H1 (cell line): ENCODE measurements around the gene PLB1. TPM values are rescaled to one million over a fixed set of nuclear protein-coding genes. Genes with fewer than 3 reads are reported as not detected.

ENCODE experiments used
- CTCF ChIA-PET: fragments of 300-600 bp; sonication (Branson Sonifier 250); formaldehyde crosslinking; loops from one replicate; lab custom pipeline; 2021; ENCODE audit not compliant: partially characterized antibody; lab: Charles Lee
- POLR2A ChIA-PET: fragments of 300-600 bp; sonication (Branson Sonifier 250); formaldehyde crosslinking; loops from one replicate; lab custom pipeline; 2021; ENCODE audit warnings: inconsistent platforms; ENCODE audit not compliant: partially characterized antibody; lab: Charles Lee
- DNase-seq, 2 experiments: peaks; one replicate each; pipeline versions ENCODE4 v3.0.0 to v3.0.0-alpha.2; 2010 to 2022; ENCODE audit warnings: low spot score in 2 of 2, low read depth in 1 of 2, mixed read lengths in 1 of 2
- FAIRE-seq: peaks from 2 replicates; lab custom pipeline; 2011; peaks lifted over from hg19 to GRCh38; lab: Jason Lieb, UNC
- H2AFZ ChIP-seq: 2 replicates; pipeline ENCODE4 v1.8.1; 2012; ENCODE audit warnings: low read length, inconsistent platforms
- H2AK5ac ChIP-seq: 2 replicates; pipeline ENCODE4 v1.6.1; 2013; ENCODE audit warnings: low read depth, low read length
- H2BK120ac ChIP-seq: replicated peaks from 2 replicates; pipeline ENCODE3; 2013; ENCODE audit warnings: low read depth, low read length, inconsistent platforms
- H2BK12ac ChIP-seq: 2 replicates; pipeline ENCODE4 v1.6.1; 2013; ENCODE audit warnings: low read depth, low read length
- H2BK15ac ChIP-seq: 2 replicates; pipeline ENCODE4 v1.6.1; 2013; ENCODE audit warnings: low read length
- H2BK20ac ChIP-seq: 2 replicates; pipeline ENCODE4 v1.6.1; 2013; ENCODE audit warnings: low read length
- H2BK5ac ChIP-seq: 2 replicates; pipeline ENCODE4 v1.6.1; 2013; ENCODE audit warnings: low read depth, low read length
- H3K14ac ChIP-seq: 2 replicates; pipeline ENCODE4 v1.6.1; 2013; ENCODE audit warnings: inconsistent platforms; ENCODE audit not compliant: insufficient read length
- H3K18ac ChIP-seq: 2 replicates; pipeline ENCODE4 v1.6.1; 2013; ENCODE audit warnings: low read length; ENCODE audit errors: extremely low read depth
- H3K23ac ChIP-seq: 2 replicates; pipeline ENCODE4 v1.6.1; 2013; ENCODE audit warnings: inconsistent platforms; ENCODE audit not compliant: insufficient read length
- H3K23me2 ChIP-seq: 2 replicates; pipeline ENCODE4 v1.6.1; 2013; ENCODE audit warnings: low read depth, low read length
- H3K27ac ChIP-seq: 2 replicates; pipeline ENCODE4 v1.6.1; 2011; ENCODE audit warnings: low read depth, low read length, inconsistent platforms
- H3K27me3 ChIP-seq, 4 experiments: replicated peaks in 1 of 4; 1 replicate in 1 of 4; 2 replicates in 3 of 4; pipeline versions ENCODE4 v1.6.1 to v1.8.1; 2011 to 2013; ENCODE audit warnings: low read length in 3 of 4, mild to moderate bottlenecking in 3 of 4, inconsistent platforms in 2 of 4, mixed read lengths in 2 of 4, moderate library complexity in 1 of 4; ENCODE audit not compliant: control insufficient read depth in 3 of 4, insufficient read depth in 3 of 4; ENCODE audit errors: extremely low read depth in 1 of 4
- H3K36me3 ChIP-seq, 4 experiments: 2 replicates each; pipeline versions ENCODE4 v1.6.1 to v1.8.1; 2011 to 2013; ENCODE audit warnings: mild to moderate bottlenecking in 4 of 4, low read length in 3 of 4, moderate library complexity in 2 of 4, control low read depth in 1 of 4, inconsistent platforms in 1 of 4; ENCODE audit not compliant: insufficient read depth in 4 of 4, control insufficient read depth in 2 of 4
- H3K4ac ChIP-seq: replicated peaks from 2 replicates; pipeline ENCODE3; 2013; ENCODE audit warnings: low read length, low read depth, mixed read lengths, inconsistent platforms; ENCODE audit not compliant: insufficient read length
- H3K4me1 ChIP-seq, 4 experiments: replicated peaks in 1 of 4; 1 replicate in 1 of 4; 2 replicates in 3 of 4; pipeline versions ENCODE4 v1.6.1 to v1.8.1; 2011 to 2013; ENCODE audit warnings: low read length in 3 of 4, inconsistent platforms in 2 of 4, mixed read lengths in 1 of 4; ENCODE audit not compliant: insufficient read depth in 4 of 4, control insufficient read depth in 3 of 4
- H3K4me2 ChIP-seq, 2 experiments: 2 replicates each; pipeline versions ENCODE4 v1.6.1 to v1.8.1; 2011 to 2013; ENCODE audit warnings: low read depth in 2 of 2, low read length in 2 of 2, control low read depth in 1 of 2, inconsistent platforms in 1 of 2, mild to moderate bottlenecking in 1 of 2; ENCODE audit not compliant: insufficient read depth in 1 of 2
- H3K4me3 ChIP-seq, 4 experiments: fragments of 200-600, 300-600 bp in 1 of 4; sonication (generic), shearing (Covaris generic), sonication (Bioruptor Twin) in 1 of 4; 2 replicates each; pipeline versions ENCODE4 v1.5.1 to v1.8.1; 2011 to 2016; ENCODE audit warnings: low read length in 4 of 4, low read depth in 3 of 4, control low read depth in 2 of 4, inconsistent platforms in 2 of 4, mild to moderate bottlenecking in 2 of 4, mixed read lengths in 1 of 4, moderate library complexity in 1 of 4; ENCODE audit not compliant: insufficient read depth in 2 of 4; ENCODE audit errors: extremely low read depth in 1 of 4
- H3K56ac ChIP-seq: replicated peaks from 2 replicates; pipeline ENCODE3; 2013; ENCODE audit warnings: low read depth, mild to moderate bottlenecking, mixed read lengths, low read length, inconsistent platforms; ENCODE audit not compliant: insufficient read length
- H3K79me1 ChIP-seq: 2 replicates; pipeline ENCODE4 v1.6.1; 2013; ENCODE audit warnings: low read depth, low read length, control low read depth
- H3K79me2 ChIP-seq, 2 experiments: 2 replicates each; pipeline versions ENCODE4 v1.6.1 to v1.8.1; 2012 to 2013; ENCODE audit warnings: low read length in 2 of 2, mild to moderate bottlenecking in 2 of 2, inconsistent platforms in 1 of 2; ENCODE audit not compliant: insufficient read depth in 2 of 2, control insufficient read depth in 1 of 2
- H3K9ac ChIP-seq, 4 experiments: replicated peaks in 1 of 4; 1 replicate in 1 of 4; 2 replicates in 3 of 4; pipeline versions ENCODE4 v1.6.1 to v1.8.1; 2011 to 2013; ENCODE audit warnings: low read depth in 3 of 4, low read length in 3 of 4, control low read depth in 2 of 4, mild to moderate bottlenecking in 2 of 4, moderate library complexity in 2 of 4, inconsistent platforms in 1 of 4; ENCODE audit errors: extremely low read depth in 1 of 4
- H3K9me3 ChIP-seq, 2 experiments: 2 replicates each; pipeline versions ENCODE4 v1.6.1 to v1.8.1; 2012 to 2013; ENCODE audit warnings: mild to moderate bottlenecking in 2 of 2, moderate library complexity in 2 of 2, control low read depth in 1 of 2, inconsistent platforms in 1 of 2, low read depth in 1 of 2, low read length in 1 of 2, mixed read lengths in 1 of 2; ENCODE audit not compliant: insufficient read depth in 2 of 2
- H4K20me1 ChIP-seq, 2 experiments: replicated peaks in 1 of 2; 2 replicates each; pipeline versions ENCODE3 to v1.8.1; 2011 to 2013; ENCODE audit warnings: inconsistent platforms in 2 of 2, low read length in 2 of 2, mild to moderate bottlenecking in 1 of 2; ENCODE audit not compliant: insufficient read depth in 2 of 2, control insufficient read depth in 1 of 2
- H4K5ac ChIP-seq: 2 replicates; pipeline ENCODE4 v1.6.1; 2013; ENCODE audit warnings: low read length, low read depth, mixed read lengths, inconsistent platforms; ENCODE audit not compliant: insufficient read length
- H4K8ac ChIP-seq: 2 replicates; pipeline ENCODE4 v1.8.0; 2013; ENCODE audit warnings: mild to moderate bottlenecking, moderate library complexity, low read length, inconsistent platforms; ENCODE audit not compliant: insufficient read depth; ENCODE audit errors: extremely low read depth
- H4K91ac ChIP-seq: replicated peaks from 2 replicates; pipeline ENCODE3; 2013; ENCODE audit warnings: low read length, mixed read lengths, inconsistent platforms; ENCODE audit not compliant: insufficient read length
- FOSL1 ChIP-seq: IDR thresholded peaks from 2 replicates; pipeline ENCODE4 v1.6.1; 2011; ENCODE audit warnings: mild to moderate bottlenecking, low read depth, low read length, moderate library complexity; ENCODE audit not compliant: insufficient read depth
- HDAC2 ChIP-seq, 2 experiments: fragments of 300-600 bp in 1 of 2; sonication (generic) in 1 of 2; IDR thresholded peaks; 2 replicates each; pipeline ENCODE4 v1.6.1; 2011 to 2012; ENCODE audit warnings: low read depth in 2 of 2, low read length in 2 of 2, mild to moderate bottlenecking in 2 of 2, moderate library complexity in 2 of 2, borderline replicate concordance in 1 of 2, inconsistent platforms in 1 of 2
- KDM4A ChIP-seq: IDR thresholded peaks from one replicate; pipeline ENCODE4 v1.7.1; 2012; ENCODE audit warnings: low read depth, mild to moderate bottlenecking, moderate library complexity, low read length, inconsistent platforms; ENCODE audit not compliant: severe bottlenecking
- SIN3A ChIP-seq, 2 experiments: IDR thresholded peaks in 1 of 2; conservative IDR thresholded peaks in 1 of 2; 2 replicates each; pipeline ENCODE4 v1.6.1; 2011 to 2012; ENCODE audit warnings: low read length in 2 of 2, improper control_type of control experiment in 1 of 2, low read depth in 1 of 2, mild to moderate bottlenecking in 1 of 2
- USF2 ChIP-seq: IDR thresholded peaks from 2 replicates; pipeline ENCODE4 v1.6.1; 2011; ENCODE audit warnings: low read length, improper control_type of control experiment
- WGBS, 2 experiments: shearing (Covaris generic) in 1 of 2; methylation state at CpG; one replicate each; pipeline versions ENCODE4 v1.1.6 to v1.1.7; 2013 to 2015; ENCODE audit warnings: low lambda C conversion rate in 2 of 2, mixed read lengths in 2 of 2, inconsistent platforms in 1 of 2, low coverage in 1 of 2, missing lambda C conversion rate in 1 of 2; ENCODE audit not compliant: insufficient replicate concordance in 2 of 2, insufficient coverage in 1 of 2, insufficient read length in 1 of 2; ENCODE audit errors: extremely low coverage in 1 of 2, missing lambda C conversion rate in 1 of 2; 5-methylcytosine and 5-hydroxymethylcytosine counted together
- polyA plus RNA-seq, 7 experiments: library from polyadenylated mRNA; depleted of rRNA in 3 of 7; stranded (reverse) in 5 of 7; unstranded in 2 of 7; fragments of >200 nt in 5 of 7; fragments of 200-250 nt in 2 of 7; gene quantifications; 1 replicate in 5 of 7; 2 replicates in 1 of 7; 4 replicates in 1 of 7; pipeline versions ENCODE4 v1.2.1 to v1.2.3, GENCODE V29; 2011 to 2013; ENCODE audit warnings: missing spikeins in 2 of 7, mixed read lengths in 2 of 7
- total RNA-seq: library from RNA; stranded (reverse); fragmentation: NEBNext Ultra II Directional; extraction: Animal tissue kit (Norgen Biotek cat#: 25700); gene quantifications from 2 replicates; pipeline ENCODE4 v1.2.1, GENCODE V29; 2021

Gene PLB1
- total and polyA plus RNA-seq, 2 of the 8 experiments (the other 6 are each of a cell fraction or from before 2014, with no cell fraction given), result 0.20 to 0.36 TPM

DNA sequence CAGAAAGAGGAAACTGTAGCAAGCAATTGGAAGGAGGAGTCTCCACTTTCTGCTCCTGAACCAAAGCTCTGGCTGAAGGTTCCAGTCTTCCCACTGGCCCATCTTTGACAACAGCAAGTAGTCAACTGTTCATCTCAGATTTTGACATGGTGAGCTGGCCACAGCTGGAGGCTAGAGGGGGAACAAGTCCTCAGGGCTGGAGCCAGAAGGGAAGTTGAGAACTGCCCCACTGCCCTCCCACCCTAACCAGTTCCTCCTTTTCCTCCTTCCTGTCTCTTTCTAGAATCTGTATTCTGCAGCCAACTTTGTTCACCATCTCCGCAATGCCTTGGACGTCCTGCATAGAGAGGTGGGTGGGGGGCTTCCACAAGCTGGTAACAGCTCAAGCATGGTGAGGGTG, 105.8 kb downstream of the PLB1 start:
- Histone ChIP-seq H2BK12ac (no peak overlapping the region), H2BK120ac (no peak overlapping the region), H3K27ac (no peak overlapping the region), H3K18ac (no peak overlapping the region), H2BK5ac (no peak overlapping the region), H3K23me2 (no peaks in the 10 kb centered on the region), H2BK15ac (no peak overlapping the region), H3K9me3 (no peaks in the 10 kb centered on the region), H3K36me3 (no peaks in the 10 kb centered on the region), H3K9ac (no peak overlapping the region), H3K4me3 (no peak overlapping the region), H3K56ac (no peak overlapping the region), H3K4me2 (no peak overlapping the region), H2AFZ (no peak overlapping the region), H3K14ac (no peak overlapping the region), H2AK5ac (no peak overlapping the region), H3K4ac (no peak overlapping the region), H4K20me1 (no peaks in the 10 kb centered on the region), H3K23ac (no peak overlapping the region), H4K5ac (no peak overlapping the region), H3K79me2 (no peaks in the 10 kb centered on the region), H2BK20ac (no peak overlapping the region), H4K91ac (no peak overlapping the region), H3K27me3 (no peaks in the 10 kb centered on the region), H3K79me1 (no peaks in the 10 kb centered on the region), H4K8ac (no peak overlapping the region), H3K4me1 (peaks cover 0 to under 1% (median 0%) of the 10 kb centered on the region in 4 experiments; a peak in 3 of 7 replicates)
- FAIRE-seq, result no peak
- no peak for DNase-seq
- ChIA-PET CTCF (interaction anchor here (0.7 to 1.0 kb wide), 3 partner anchors 14 to 100 kb away, joined by 3 to 4 read pairs (median 3); no protein-coding TSS in a partner anchor), POLR2A (no interaction called here)
- no peak for TF ChIP-seq FOSL1
- no peak for TF ChIP-seq USF2
- TF ChIP-seq HDAC2 (IDR thresholded peaks at IDR 0.05; ENCODE audit: borderline replicate concordance in 1 of 2, low read depth in 2 of 2, low read length in 2 of 2), result no peak
- TF ChIP-seq KDM4A, result no peak
- TF ChIP-seq SIN3A (conservative IDR thresholded peaks at IDR 0.05 in 1 of 2, IDR thresholded peaks at IDR 0.05 in 1 of 2; ENCODE audit: low read depth in 1 of 2, low read length in 2 of 2), result no peak
- WGBS, 2 experiments, result 85% methylated on average over 2 of the region's 2 CpGs; no CpG with 5 or more reads in 1 of the 2 experiments
